ENCODE measurements around the gene MED22.
"Not testable (repeated sequence)": the region's sequence is repeated elsewhere in the genome, so short reads cannot be mapped to it uniquely, and the experiment has no call there.

The MED22 gene

GRCh38 chr9:133299996-133300395 is 47.9 kb downstream of the MED22 start:
- not testable (repeated sequence) for H3K4me1 Mint-ChIP-seq, H3K27me3 Mint-ChIP-seq, H3K27ac Mint-ChIP-seq, H3K9me3 Mint-ChIP-seq, H3K4me3 Mint-ChIP-seq, H3K36me3 Mint-ChIP-seq

GRCh38 chr9:133294257-133294656 is 53.7 kb downstream of the MED22 start:
- Mint-ChIP-seq H3K27me3 (peaks cover 18% of the 10 kb centered on the region), H3K27ac (no peak overlapping the region), H3K4me3 (no peak overlapping the region), H3K9me3 (peaks cover 15% of the 10 kb centered on the region), H3K4me1 (no peaks in the 10 kb centered on the region), H3K36me3 (peaks cover 6% of the 10 kb centered on the region)

- Mint-ChIP-seq H3K4me3 (no peak overlapping the region), H3K4me1 (no peaks in the 10 kb centered on the region), H3K27ac (no peak overlapping the region), H3K36me3 (peaks cover 6% of the 10 kb centered on the region), H3K9me3 (peaks cover 15% of the 10 kb centered on the region), H3K27me3 (peaks cover 16% of the 10 kb centered on the region)
Measured at GRCh38 chr9:133290751-133291302, 57.1 kb downstream of the MED22 start.
